GM12865 (cell line): Measurements from ENCODE around the gene SPAST.
"Not testable (repeated sequence)": the region's sequence is repeated elsewhere in the genome, so short reads cannot be mapped to it uniquely, and the experiment has no call there.

Experiments used
- DNase-seq: peaks from one replicate; pipeline ENCODE4 v3.0.0; 2010; ENCODE audit warnings: low read depth
- H3K4me3 ChIP-seq: 2 replicates; pipeline ENCODE4 v1.5.1; 2011; ENCODE audit warnings: mild to moderate bottlenecking, low read depth, low read length, control low read depth
- CTCF ChIP-seq: IDR thresholded peaks from 2 replicates; pipeline ENCODE4 v1.5.1; 2011; ENCODE audit warnings: low read length, control low read depth, low read depth, inconsistent platforms; ENCODE audit not compliant: insufficient read depth; ENCODE audit errors: missing control alignments

The SPAST gene

GRCh38 chr2:32128636-32129035 lies 65.3 kb downstream of the SPAST start:
- H3K4me3 ChIP-seq, result no peak overlapping the region
- no peak for TF ChIP-seq CTCF
- DNase-seq, result no peak

- DNase-seq, result no peak
- no peak overlapping the region for H3K4me3 ChIP-seq
- no peak for TF ChIP-seq CTCF
Observed at GRCh38 chr2:32129086-32129485, 65.7 kb downstream of the SPAST start.

GRCh38 chr2:32135409-32135808 lies 72.1 kb downstream of the SPAST start:
- peak; percentile 23 for DNase-seq
- H3K4me3 ChIP-seq, result no peak overlapping the region
- TF ChIP-seq CTCF, result no peak

- no peak overlapping the region for H3K4me3 ChIP-seq
- no peak for DNase-seq
- TF ChIP-seq CTCF, result no peak
Observed at GRCh38 chr2:32136097-32136496, 72.7 kb downstream of the SPAST start.

- not testable (repeated sequence) for DNase-seq, H3K4me3 ChIP-seq
Observed at GRCh38 chr2:32151544-32151943, 88.2 kb downstream of the SPAST start.

- no peak overlapping the region for H3K4me3 ChIP-seq
- no peak for DNase-seq
- TF ChIP-seq CTCF, result no peak
Observed at GRCh38 chr2:32159678-32160077, 96.3 kb downstream of the SPAST start.

GRCh38 chr2:32161296-32161695 lies 97.9 kb downstream of the SPAST start:
- no peak for DNase-seq
- no peak overlapping the region for H3K4me3 ChIP-seq
- TF ChIP-seq CTCF, result no peak

- not testable (repeated sequence) for DNase-seq
- H3K4me3 ChIP-seq, result peak overlapping the region; percentile 80
Observed at GRCh38 chr2:32164254-32164653, 100.9 kb downstream of the SPAST start.

- H3K4me3 ChIP-seq, result peak overlapping the region; percentile 80
- DNase-seq, result not testable (repeated sequence)
Observed at GRCh38 chr2:32165027-32165347, 101.6 kb downstream of the SPAST start.
